HT1080 (cell line): ENCODE results near the gene ZDHHC3. TPM values are rescaled to one million over a fixed set of nuclear protein-coding genes. Genes with fewer than 3 reads are reported as not detected.
A peak's percentile ranks its signal among the peaks of the same experiment; 100 is the strongest.

ENCODE experiments used
- DNase-seq: peaks from one replicate; pipeline ENCODE4 v3.0.0-alpha.2; 2015; ENCODE audit warnings: low read depth
- total RNA-seq: library from RNA; depleted of rRNA; stranded (reverse); fragments of >200 nt; shearing (Covaris generic); gene quantifications from 2 replicates; pipeline ENCODE4 v1.2.3, GENCODE V29; 2014; rRNA removed

The ZDHHC3 gene
- total RNA-seq, 1 experiment from 2014 or later = 60.7 TPM

DNA sequence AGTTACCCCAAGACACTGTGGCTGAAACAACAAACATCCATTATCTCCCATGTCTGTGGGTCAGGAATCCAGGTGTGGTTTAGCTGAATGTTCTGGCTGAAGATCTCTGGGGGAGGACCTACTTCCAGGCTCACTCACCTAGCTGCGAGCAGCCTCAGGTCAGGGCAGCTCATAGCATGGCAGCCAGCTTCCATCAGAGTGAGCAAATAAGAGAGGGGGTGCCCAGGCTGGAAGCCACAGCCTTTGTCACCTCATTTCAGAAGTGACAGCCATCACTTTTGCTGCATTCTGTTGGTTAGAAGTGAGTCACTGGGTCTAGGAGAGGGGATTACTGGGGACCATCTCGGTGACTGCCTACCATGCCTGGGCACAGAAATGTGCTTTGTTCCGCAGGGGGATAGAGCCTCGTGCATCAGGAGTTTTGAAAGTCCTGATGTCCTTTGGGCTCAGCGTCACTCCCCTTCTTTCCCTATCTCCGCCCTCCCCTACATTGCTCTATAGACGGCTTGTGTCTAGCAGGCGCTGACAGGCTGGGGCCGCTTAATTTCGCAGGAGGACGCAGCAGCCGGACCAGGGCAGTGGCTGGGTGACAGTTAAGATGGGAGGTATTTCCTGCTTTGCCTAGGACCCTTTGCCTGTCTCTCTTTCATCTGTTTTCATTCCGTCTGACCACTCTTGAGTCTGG lies 76.1 kb downstream of the ZDHHC3 start:
- no peak for DNase-seq

- DNase-seq = no peak
These were observed 79.5 kb downstream of the ZDHHC3 start for GRCh38 chr3:44896440-44896839.

GRCh38 chr3:44894485-44894884 lies 81.5 kb downstream of the ZDHHC3 start:
- DNase-seq = no peak

- DNase-seq = peak; percentile 86
These were observed 82.9 kb downstream of the ZDHHC3 start for GRCh38 chr3:44893097-44893496.

DNA sequence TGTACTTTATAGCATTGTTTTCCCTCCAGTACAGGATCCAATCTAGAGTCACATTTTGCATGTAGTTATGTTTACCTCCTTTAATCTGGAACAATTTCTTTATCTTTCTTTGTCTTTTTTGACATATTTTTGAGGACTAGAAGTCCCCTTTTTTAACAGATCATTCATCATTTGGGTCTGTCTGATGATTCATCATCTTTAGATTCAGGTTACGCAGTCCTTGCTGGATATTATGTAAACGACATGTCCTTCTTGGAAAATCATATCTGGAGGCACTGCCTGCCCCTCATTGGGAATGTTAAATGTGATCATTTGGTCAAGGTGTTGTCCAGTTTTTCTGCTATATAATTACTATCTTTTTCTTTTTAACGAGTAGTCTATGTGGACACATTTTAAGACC lies 83.3 kb downstream of the ZDHHC3 start:
- peak; percentile 47 for DNase-seq

GRCh38 chr3:44890852-44891251 lies 85.1 kb downstream of the ZDHHC3 start:
- no peak for DNase-seq

DNA sequence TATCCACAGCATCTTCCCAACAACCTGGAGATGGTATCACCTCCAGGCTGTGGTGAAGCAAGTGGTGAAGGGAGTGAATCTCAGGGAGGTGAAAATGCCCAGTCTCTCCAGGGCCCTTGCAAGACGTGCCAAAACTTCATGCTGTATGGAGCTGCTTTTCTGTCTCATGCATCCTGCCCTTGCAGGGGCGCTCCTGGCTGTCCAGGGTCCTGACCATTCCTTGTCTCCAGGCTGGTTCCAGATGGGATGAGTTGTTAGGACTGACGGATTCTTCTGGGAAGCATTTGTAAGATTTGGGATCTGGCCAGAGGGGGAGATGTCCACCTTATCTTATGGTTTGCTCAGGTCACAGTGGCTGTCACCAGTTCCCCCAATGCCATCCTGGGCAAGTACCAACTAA lies 85.7 kb downstream of the ZDHHC3 start:
- DNase-seq = no peak

DNA sequence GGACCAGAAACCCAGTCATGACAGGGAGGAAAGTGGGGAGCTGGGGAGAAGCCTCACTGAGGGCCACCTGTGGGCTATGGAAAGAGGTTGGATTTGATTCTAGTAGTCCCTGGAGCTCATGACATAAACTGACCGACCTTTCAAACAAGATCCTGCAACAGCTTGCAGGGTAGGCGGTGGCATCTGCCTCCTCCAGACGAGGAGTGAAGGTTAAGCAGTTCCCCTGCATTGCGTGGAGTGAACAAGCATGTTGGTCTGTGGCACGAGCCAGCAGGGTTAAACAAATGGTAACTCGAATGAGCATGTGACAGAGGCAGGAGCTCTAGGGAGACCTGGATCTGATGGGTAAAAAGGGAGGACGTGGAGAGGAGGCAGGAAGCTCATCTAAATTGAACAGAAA lies 88.9 kb downstream of the ZDHHC3 start:
- DNase-seq = no peak

DNA sequence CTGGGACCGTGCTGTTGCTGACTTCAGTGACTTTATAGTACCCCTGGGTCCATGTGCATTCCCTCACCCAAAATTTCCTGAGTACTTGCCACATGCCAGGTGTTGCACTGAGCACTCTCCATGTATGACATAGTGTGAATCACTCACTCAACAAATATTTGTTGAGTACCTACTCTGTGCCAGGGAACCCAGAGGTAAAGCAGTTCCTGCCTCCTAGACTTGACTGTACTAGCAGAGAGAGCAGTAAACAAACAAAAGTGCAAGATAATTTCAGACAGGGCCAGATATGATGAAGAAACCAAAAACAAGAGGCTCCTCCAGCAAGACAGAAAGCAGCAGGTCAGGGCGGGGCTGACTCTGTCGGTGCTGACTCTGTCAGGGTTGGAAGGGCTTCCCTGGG lies 89.4 kb downstream of the ZDHHC3 start:
- no peak for DNase-seq

- DNase-seq = peak; percentile 98
These were observed 90.4 kb downstream of the ZDHHC3 start for GRCh38 chr3:44885618-44886017.

DNA sequence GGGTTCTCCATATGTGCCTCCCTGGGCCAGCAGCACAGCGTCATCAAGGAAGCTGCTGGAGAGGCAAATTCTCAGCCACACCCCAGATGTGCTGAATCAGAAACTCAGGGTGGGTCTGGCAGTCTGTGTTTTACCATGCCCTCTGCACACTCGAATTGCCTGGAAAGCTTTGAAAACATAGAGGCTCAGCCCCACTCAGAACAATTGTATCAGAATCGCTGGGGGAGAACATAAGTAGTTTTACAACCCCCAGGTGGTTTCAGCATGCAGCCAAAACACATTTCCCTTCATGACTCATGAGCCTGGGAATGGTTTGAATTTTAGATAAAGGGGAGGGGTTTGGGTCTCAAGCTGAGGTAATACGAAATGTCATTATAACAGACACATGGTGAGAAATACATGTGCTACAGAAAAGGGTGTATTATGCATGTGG lies 92.0 kb downstream of the ZDHHC3 start:
- peak; percentile 98 for DNase-seq

- DNase-seq = no peak
These were observed 92.6 kb downstream of the ZDHHC3 start for GRCh38 chr3:44883213-44883955.

GRCh38 chr3:44880284-44880683 lies 95.7 kb downstream of the ZDHHC3 start:
- no peak for DNase-seq

DNA sequence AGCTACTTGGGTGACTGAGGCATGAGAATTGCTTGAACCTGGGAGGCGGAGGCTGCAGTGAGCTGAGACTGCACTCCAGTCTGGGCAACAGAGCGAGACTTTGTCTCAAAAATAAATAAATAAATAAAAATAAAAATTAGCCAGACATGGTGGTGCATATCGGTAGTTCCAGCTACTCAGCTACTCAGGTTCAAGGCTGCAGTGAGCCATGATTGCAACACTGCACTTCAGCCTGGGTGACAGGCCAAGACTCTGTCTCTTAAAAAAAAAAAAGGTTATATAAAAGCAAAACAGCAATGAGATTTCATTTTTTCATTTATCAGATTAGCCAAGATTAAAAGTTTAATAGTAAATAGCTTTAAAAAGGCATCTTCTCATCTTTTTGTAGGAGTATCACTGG lies 98.6 kb downstream of the ZDHHC3 start:
- no peak for DNase-seq

GRCh38 chr3:44875596-44875995 lies 100.4 kb downstream of the ZDHHC3 start:
- no peak for DNase-seq

Other genes with a start within 250 kb of the ZDHHC3 start
- 0.07 TPM in 1 of 2 replicates, not detected in the other for gene ZNF501, start 246.5 kb downstream of the ZDHHC3 start, total RNA-seq
- gene KIAA1143, start 214.6 kb downstream of the ZDHHC3 start, total RNA-seq = 12.5 and 14.5 TPM in 2 replicates
- gene KIF15, start 214.4 kb downstream of the ZDHHC3 start, total RNA-seq = 10.6 and 15.6 TPM in 2 replicates
- 4.4 and 5.4 TPM in 2 replicates for gene TMEM42, start 114.3 kb downstream of the ZDHHC3 start, total RNA-seq
- gene TGM4, start 101.6 kb downstream of the ZDHHC3 start, total RNA-seq = 0.03 TPM in 1 of 2 replicates, not detected in the other
- gene EXOSC7, start 70 bp upstream of the ZDHHC3 start, total RNA-seq = 69.1 and 71.0 TPM in 2 replicates
- not detected in 2 replicates for gene CLEC3B, start 50.1 kb upstream of the ZDHHC3 start, total RNA-seq
- gene CDCP1, start 170.2 kb upstream of the ZDHHC3 start, total RNA-seq = 16.9 and 23.8 TPM in 2 replicates